GM18951 (cell line): ENCODE data around the gene ANTXR1.

Experiments
- POLR2A ChIP-seq: IDR thresholded peaks from 4 replicates; pipeline ENCODE4 v1.6.1; 2011; ENCODE audit warnings: mild to moderate bottlenecking; ENCODE audit not compliant: insufficient read length, insufficient read depth; ENCODE audit errors: extremely low read depth
- in situ Hi-C: fragments of 300-500 bp; cut with MboI; formaldehyde crosslinking; loops from one replicate; pipeline ENCODE4 v1.12.0; 2022; ENCODE audit warnings: low sequenced_read_pairs, mixed read lengths, inconsistent platforms; ENCODE audit not compliant: unreplicated experiment

The ANTXR1 gene

GRCh38 chr2:69013840-69014821 is 1.2 kb downstream of the ANTXR1 start:
- in situ Hi-C loops, result no loop called here
- no peak for TF ChIP-seq POLR2A

- no peak for TF ChIP-seq POLR2A
- in situ Hi-C loops, result no loop called here
Measured at GRCh38 chr2:69017080-69017479, 4.1 kb downstream of the ANTXR1 start.

- in situ Hi-C loops, result no loop called here
- no peak for TF ChIP-seq POLR2A
Measured at GRCh38 chr2:69017835-69018234, 4.9 kb downstream of the ANTXR1 start.

GRCh38 chr2:69018678-69019095 is 5.7 kb downstream of the ANTXR1 start:
- no peak for TF ChIP-seq POLR2A
- in situ Hi-C loops, result no loop called here

GRCh38 chr2:69020496-69021426 is 7.8 kb downstream of the ANTXR1 start:
- in situ Hi-C loops, result no loop called here
- TF ChIP-seq POLR2A, result no peak

DNA sequence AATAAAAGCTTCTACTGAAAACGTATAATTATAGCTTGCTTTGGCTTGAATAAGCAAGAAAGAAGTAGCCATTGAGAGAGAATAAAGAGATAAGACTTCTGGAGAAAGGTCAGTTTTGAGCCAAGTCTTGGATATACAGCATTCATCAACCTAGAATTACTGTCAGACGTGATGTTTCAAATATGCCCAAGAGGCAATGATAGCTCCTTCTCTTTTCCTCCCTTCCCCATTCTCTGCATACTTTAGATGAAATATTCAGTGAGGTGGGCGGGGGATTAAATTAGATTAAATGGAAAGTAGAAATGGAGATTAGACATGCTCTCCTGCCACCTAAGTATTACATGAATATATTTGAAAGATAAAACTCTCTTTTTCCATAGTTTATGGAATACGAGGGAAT is 8.7 kb downstream of the ANTXR1 start:
- in situ Hi-C loops, result no loop called here
- no peak for TF ChIP-seq POLR2A

DNA sequence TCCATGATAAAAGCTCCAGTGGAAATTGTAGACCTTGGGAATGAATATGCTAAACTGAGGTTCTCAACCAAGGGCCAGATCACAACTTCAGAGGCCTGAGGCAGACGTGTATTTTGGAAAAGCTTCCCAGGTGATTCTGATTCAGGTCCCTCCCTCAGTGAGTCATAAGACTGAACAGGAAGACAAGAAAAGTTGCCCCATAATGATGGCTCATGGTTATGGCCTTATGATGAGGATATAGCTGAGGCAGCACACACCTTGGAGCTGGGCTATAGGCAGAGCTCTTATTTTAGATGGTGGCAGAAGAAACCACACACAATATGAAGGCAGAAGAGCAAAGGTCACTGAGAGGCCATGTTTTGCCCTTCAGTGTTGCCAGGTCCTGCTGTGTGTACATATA is 9.6 kb downstream of the ANTXR1 start:
- TF ChIP-seq POLR2A, result no peak
- in situ Hi-C loops, result no loop called here

GRCh38 chr2:69023236-69023635 is 10.3 kb downstream of the ANTXR1 start:
- in situ Hi-C loops, result no loop called here
- TF ChIP-seq POLR2A, result no peak

- in situ Hi-C loops, result no loop called here
- no peak for TF ChIP-seq POLR2A
Measured at GRCh38 chr2:69026026-69026425, 13.0 kb downstream of the ANTXR1 start.

- no peak for TF ChIP-seq POLR2A
- in situ Hi-C loops, result no loop called here
Measured at GRCh38 chr2:69026691-69027459, 13.9 kb downstream of the ANTXR1 start.

- no peak for TF ChIP-seq POLR2A
- in situ Hi-C loops, result no loop called here
Measured at GRCh38 chr2:69030800-69031428, 17.9 kb downstream of the ANTXR1 start.

GRCh38 chr2:69031466-69031865 is 18.5 kb downstream of the ANTXR1 start:
- in situ Hi-C loops, result no loop called here
- TF ChIP-seq POLR2A, result no peak
